ENCODE measurements around the gene TBXAS1. TPM values are rescaled to one million over a fixed set of nuclear protein-coding genes. Genes with fewer than 3 reads are reported as not detected.

TBXAS1 gene
- total RNA-seq, 4 donors from 2014 or later: 9.0 to 22.2 (median 14.6) TPM

DNA sequence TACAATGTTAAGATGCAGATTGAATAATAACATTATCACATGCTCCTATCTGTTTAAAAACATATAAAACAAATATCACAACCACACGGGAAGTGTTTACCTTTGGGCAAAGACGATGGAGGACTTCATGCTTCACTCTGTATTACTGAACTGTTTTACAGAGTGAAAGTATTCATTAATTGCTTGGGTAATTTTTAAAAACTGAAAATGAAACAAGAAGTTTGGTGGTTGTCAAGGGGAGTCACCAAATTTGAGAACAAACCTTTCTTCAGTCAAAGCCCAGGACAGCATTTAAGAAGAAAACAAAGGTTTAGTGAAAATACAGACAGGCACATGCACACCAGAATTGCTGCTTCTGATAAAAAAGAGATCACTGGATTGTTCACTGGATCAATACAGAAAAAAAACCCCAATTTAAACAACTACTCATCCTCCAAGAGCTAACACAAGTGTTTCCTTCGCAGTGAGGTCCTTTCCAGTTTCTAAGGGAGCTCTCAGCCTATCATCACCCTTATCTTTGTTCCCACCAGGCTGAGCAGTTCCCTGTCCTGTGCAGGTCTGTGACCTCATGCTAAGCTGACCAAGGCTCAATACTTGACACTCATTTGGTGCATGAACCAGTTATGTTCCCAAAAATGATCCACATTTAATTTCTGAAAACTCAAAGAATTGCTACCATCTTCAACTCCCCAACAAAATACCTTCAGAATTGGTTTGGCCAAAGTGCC lies 224.9 kb downstream of the TBXAS1 start:
- in situ Hi-C loops (cut with MboI; ENCODE audit: low pct_ligation_motif_present in 1 of 4, low pct_unique_long_range_greater_than_20kb in 1 of 4, low sequenced_read_pairs in 3 of 4): loop anchor here in 1 of 4 donors (25.0 kb wide), 1 partner anchor 283 kb away; no protein-coding TSS in a partner anchor
- DNase-seq: no peak
- intact Hi-C loops (cut with DNase I; ENCODE audit: low total_unique reads): no loop called here
- WGBS, 2 donors (ENCODE audit: low coverage in 1 of 2): 50 to 66% methylated on average over 2 to 3 of the region's 3 CpGs
- Histone ChIP-seq H3K27ac (no peak overlapping the region), H3K27me3 (no peaks in the 10 kb centered on the region), H3K36me3 (peaks cover 0 to 5% (median 0%) of the 10 kb centered on the region in 4 donors), H3K4me3 (no peak overlapping the region), H3K4me1 (peaks cover 0 to 28% (median 13%) of the 10 kb centered on the region in 4 donors), H3K9me3 (no peaks in the 10 kb centered on the region)
- TF ChIP-seq EP300 (IDR thresholded peaks at IDR 0.05; ENCODE audit: low read depth) (no peak), POLR2A (IDR thresholded peaks at IDR 0.05) (no peak), POLR2AphosphoS5 (IDR thresholded peaks at IDR 0.05) (no peak)
- TF ChIP-seq, protein P1, sequence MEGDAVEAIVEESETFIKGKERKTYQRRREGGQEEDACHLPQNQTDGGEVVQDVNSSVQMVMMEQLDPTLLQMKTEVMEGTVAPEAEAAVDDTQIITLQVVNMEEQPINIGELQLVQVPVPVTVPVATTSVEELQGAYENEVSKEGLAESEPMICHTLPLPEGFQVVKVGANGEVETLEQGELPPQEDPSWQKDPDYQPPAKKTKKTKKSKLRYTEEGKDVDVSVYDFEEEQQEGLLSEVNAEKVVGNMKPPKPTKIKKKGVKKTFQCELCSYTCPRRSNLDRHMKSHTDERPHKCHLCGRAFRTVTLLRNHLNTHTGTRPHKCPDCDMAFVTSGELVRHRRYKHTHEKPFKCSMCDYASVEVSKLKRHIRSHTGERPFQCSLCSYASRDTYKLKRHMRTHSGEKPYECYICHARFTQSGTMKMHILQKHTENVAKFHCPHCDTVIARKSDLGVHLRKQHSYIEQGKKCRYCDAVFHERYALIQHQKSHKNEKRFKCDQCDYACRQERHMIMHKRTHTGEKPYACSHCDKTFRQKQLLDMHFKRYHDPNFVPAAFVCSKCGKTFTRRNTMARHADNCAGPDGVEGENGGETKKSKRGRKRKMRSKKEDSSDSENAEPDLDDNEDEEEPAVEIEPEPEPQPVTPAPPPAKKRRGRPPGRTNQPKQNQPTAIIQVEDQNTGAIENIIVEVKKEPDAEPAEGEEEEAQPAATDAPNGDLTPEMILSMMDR (IDR thresholded peaks at IDR 0.05): no peak

DNA sequence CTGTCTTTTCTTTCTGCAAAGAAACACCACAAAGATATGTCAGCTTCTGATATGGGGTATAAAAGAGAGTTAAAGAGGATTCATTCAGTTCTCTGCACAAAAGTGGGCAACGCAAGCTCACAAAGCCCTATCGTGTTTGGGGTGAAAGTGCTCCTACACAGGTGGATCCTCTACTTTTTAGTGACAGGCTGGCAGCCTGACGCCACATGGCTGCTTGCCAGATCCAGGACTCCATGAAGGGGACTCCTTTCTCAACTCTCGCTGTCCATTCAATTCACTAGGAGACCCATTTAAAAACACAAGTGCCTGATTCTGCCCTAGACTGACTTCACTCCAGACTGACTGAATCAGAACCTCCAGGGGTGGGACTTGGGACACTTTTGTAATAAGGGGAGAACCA lies 225.7 kb downstream of the TBXAS1 start:
- in situ Hi-C loops (cut with MboI; ENCODE audit: low pct_ligation_motif_present in 1 of 4, low pct_unique_long_range_greater_than_20kb in 1 of 4, low sequenced_read_pairs in 3 of 4) (loop anchor here in 1 of 4 donors (25.0 kb wide), 1 partner anchor 283 kb away; no protein-coding TSS in a partner anchor), intact Hi-C loops (cut with DNase I; ENCODE audit: low total_unique reads) (no loop called here)
- no peak for TF ChIP-seq EP300 (IDR thresholded peaks at IDR 0.05; ENCODE audit: low read depth)
- no peak for TF ChIP-seq POLR2AphosphoS5 (IDR thresholded peaks at IDR 0.05)
- TF ChIP-seq, protein P1 (IDR thresholded peaks at IDR 0.05): no peak
- no peak for TF ChIP-seq POLR2A (IDR thresholded peaks at IDR 0.05)
- peaks cover 0 to 5% (median 0%) of the 10 kb centered on the region in 4 donors for H3K36me3 ChIP-seq
- peaks cover 3 to 28% (median 14%) of the 10 kb centered on the region in 4 donors for H3K4me1 ChIP-seq
- H3K9me3 ChIP-seq: no peaks in the 10 kb centered on the region
- no peak overlapping the region for H3K27ac ChIP-seq
- H3K4me3 ChIP-seq: no peak overlapping the region
- no peak for DNase-seq
- H3K27me3 ChIP-seq: no peaks in the 10 kb centered on the region
- 94% methylated on average over 4 of the region's 4 CpGs; no CpG with 5 or more reads in 1 of the 2 donors for WGBS, 2 donors (ENCODE audit: low coverage in 1 of 2)

DNA sequence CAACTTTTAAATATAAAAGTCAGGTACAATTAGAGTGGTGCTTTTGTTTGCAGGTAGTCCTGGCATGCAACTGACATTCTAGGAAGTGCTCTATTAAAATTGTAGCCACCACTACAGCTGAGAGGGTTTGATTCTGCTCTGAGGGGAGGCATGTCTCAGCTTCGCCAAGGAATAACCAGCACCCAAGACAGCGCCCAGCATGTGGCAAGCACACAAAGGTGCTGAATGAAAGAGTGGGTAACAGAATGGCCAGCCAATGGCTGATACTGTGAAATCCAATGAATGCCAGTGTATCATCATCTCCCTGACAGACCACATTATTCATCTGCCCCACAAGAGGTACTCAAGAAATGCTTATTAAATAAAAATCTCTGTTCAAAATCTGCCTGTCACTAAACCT lies 226.8 kb downstream of the TBXAS1 start:
- in situ Hi-C loops (cut with MboI; ENCODE audit: low pct_ligation_motif_present in 1 of 4, low pct_unique_long_range_greater_than_20kb in 1 of 4, low sequenced_read_pairs in 3 of 4) (loop anchor here in 1 of 4 donors (25.0 kb wide), 1 partner anchor 281 kb away; no protein-coding TSS in a partner anchor), intact Hi-C loops (cut with DNase I; ENCODE audit: low total_unique reads) (no loop called here)
- no peaks in the 10 kb centered on the region for H3K9me3 ChIP-seq
- TF ChIP-seq, protein P1 (IDR thresholded peaks at IDR 0.05): no peak
- no peak for TF ChIP-seq EP300 (IDR thresholded peaks at IDR 0.05; ENCODE audit: low read depth)
- TF ChIP-seq POLR2AphosphoS5 (IDR thresholded peaks at IDR 0.05): no peak
- TF ChIP-seq POLR2A (IDR thresholded peaks at IDR 0.05): no peak
- H3K27me3 ChIP-seq: no peaks in the 10 kb centered on the region
- 98% methylated on average over 2 of the region's 2 CpGs; no CpG with 5 or more reads in 1 of the 2 donors for WGBS, 2 donors (ENCODE audit: low coverage in 1 of 2)
- peaks cover 13 to 32% (median 21%) of the 10 kb centered on the region in 4 donors for H3K4me1 ChIP-seq
- H3K36me3 ChIP-seq: peaks cover 0 to 5% (median 0%) of the 10 kb centered on the region in 4 donors
- DNase-seq: no peak
- H3K27ac ChIP-seq: no peak overlapping the region
- H3K4me3 ChIP-seq: no peak overlapping the region

DNA sequence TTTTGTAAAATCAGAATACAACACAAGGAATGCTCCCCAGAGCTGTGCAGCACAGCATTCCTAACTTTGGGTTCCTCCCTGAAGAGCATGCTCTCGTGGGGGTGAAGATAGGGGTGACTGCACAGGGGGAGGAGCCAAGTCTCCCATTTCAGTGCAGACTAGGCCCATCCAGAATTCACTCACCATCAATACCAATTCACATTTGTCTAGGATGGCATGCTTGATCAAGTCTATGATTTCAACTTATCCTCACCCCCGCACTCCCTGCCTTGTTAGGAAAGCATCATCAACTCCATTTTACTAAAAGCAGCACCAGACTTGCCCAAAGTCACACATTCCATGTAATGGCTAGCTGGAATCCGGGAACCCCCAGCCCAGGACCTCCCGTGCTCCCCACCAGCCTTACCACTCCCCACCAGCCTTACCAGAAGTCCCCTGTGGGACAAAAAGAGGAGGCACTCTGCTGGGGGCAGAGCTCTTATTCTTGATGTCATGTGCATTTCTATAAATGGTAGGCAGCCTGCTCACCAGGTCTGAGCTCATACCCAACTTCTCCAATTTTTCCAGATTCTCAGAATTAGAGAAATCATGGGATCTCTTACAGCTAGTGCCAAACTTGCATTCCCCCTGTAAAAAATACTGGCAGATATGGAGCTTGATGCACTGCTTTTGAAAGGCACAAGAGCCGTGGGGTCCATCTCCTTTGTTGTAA lies 227.5 kb downstream of the TBXAS1 start:
- H3K36me3 ChIP-seq: peaks cover 0 to 5% (median 0%) of the 10 kb centered on the region in 4 donors
- in situ Hi-C loops (cut with MboI; ENCODE audit: low pct_ligation_motif_present in 1 of 4, low pct_unique_long_range_greater_than_20kb in 1 of 4, low sequenced_read_pairs in 3 of 4) (loop anchor here in 1 of 4 donors (25.0 kb wide), 1 partner anchor 281 kb away; no protein-coding TSS in a partner anchor), intact Hi-C loops (cut with DNase I; ENCODE audit: low total_unique reads) (no loop called here)
- no peaks in the 10 kb centered on the region for H3K27me3 ChIP-seq
- no peaks in the 10 kb centered on the region for H3K9me3 ChIP-seq
- 83 to 92% methylated on average over 1 to 5 of the region's 5 CpGs for WGBS, 2 donors (ENCODE audit: low coverage in 1 of 2)
- peaks cover 20 to 40% (median 28%) of the 10 kb centered on the region in 4 donors for H3K4me1 ChIP-seq
- TF ChIP-seq, protein P1 (IDR thresholded peaks at IDR 0.05): no peak
- no peak for TF ChIP-seq EP300 (IDR thresholded peaks at IDR 0.05; ENCODE audit: low read depth)
- TF ChIP-seq POLR2A (IDR thresholded peaks at IDR 0.05): no peak
- no peak for TF ChIP-seq POLR2AphosphoS5 (IDR thresholded peaks at IDR 0.05)
- no peak overlapping the region for H3K4me3 ChIP-seq
- no peak for DNase-seq
- H3K27ac ChIP-seq: no peak overlapping the region

Data from transverse colon (tissue), 4 donors.